ENCODE measurements around the gene PPP1CA. TPM values are rescaled to one million over a fixed set of nuclear protein-coding genes. Genes with fewer than 3 reads are reported as not detected.
A peak's percentile ranks its signal among the peaks of the same experiment; 100 is the strongest.

The PPP1CA gene
- total and polyA plus RNA-seq, 2 donors (not counting 1 experiment from before 2014, with no cell fraction given) = 218 to 251 TPM

GRCh38 chr11:67367761-67368227 is 33.9 kb downstream of the PPP1CA start:
- Histone ChIP-seq H3K4me2 (replicated peaks; ENCODE audit: low read depth, low read length, poor library complexity, severe bottlenecking) (peak overlapping the region; percentile 93), H3K36me3 (replicated peaks in 1 of 2; ENCODE audit: control extremely low read depth in 1 of 2, control insufficient read depth in 1 of 2, extremely low read depth in 1 of 2, insufficient read depth in 2 of 2, low read length in 1 of 2) (peaks cover 0 to 37% of the 10 kb centered on the region in 2 experiments), H3K9ac (ENCODE audit: low read length) (no peak overlapping the region), H2AFZ (ENCODE audit: insufficient read depth, low read depth, low read length, poor library complexity, severe bottlenecking) (no peak overlapping the region), H3K27ac (ENCODE audit: low read length in 2 of 2) (peak overlapping the region; percentile 44 to 70), H3K79me2 (ENCODE audit: control insufficient read depth, insufficient read depth, low read length) (peaks cover 76% of the 10 kb centered on the region), H3K4me1 (ENCODE audit: control insufficient read depth in 2 of 2, insufficient read depth in 2 of 2, low read length in 2 of 2) (peaks cover 83 to 87% of the 10 kb centered on the region in 2 donors), H3K27me3 (replicated peaks in 1 of 4; ENCODE audit: control extremely low read depth in 1 of 4, control insufficient read depth in 3 of 4, insufficient read depth in 4 of 4, low read length in 3 of 4) (no peaks in the 10 kb centered on the region), H3K4me3 (ENCODE audit: control extremely low read depth in 1 of 5, extremely low read depth in 1 of 5, insufficient read depth in 1 of 5, low read depth in 2 of 5, low read length in 4 of 5) (no peak overlapping the region), H3K9me3 (ENCODE audit: control extremely low read depth in 1 of 3, control insufficient read depth in 2 of 3, insufficient read depth in 1 of 3, low read length in 2 of 3) (no peaks in the 10 kb centered on the region), H4K20me1 (ENCODE audit: control insufficient read depth, insufficient read depth, low read length, poor library complexity, severe bottlenecking) (peaks cover 79% of the 10 kb centered on the region)
- DNase-seq (no peak), ATAC-seq (ENCODE audit: low read depth) (no peak)
- H3K9me3 Mint-ChIP-seq (ENCODE audit: insufficient read depth) = no peaks in the 10 kb centered on the region
- POLR2A ChIA-PET = interaction anchor here (0.8 to 14.2 kb wide), 4 partner anchors 13 to 79 kb away, joined by 3 to 323 read pairs (median 25); partner anchors contain the start of genes ANKRD13D, POLD4 and TBC1D10C
- WGBS (ENCODE audit: insufficient coverage) = 57% methylated on average over 5 of the region's 7 CpGs
- CTCF ChIA-PET = interaction anchor here (1.0 to 42.2 kb wide), 3 partner anchors 4 to 120 kb away, joined by 3 to 2379 read pairs (median 2379); partner anchors contain the start of genes CLCF1, POLD4 and RAD9A
- H3K27me3 Mint-ChIP-seq = no peaks in the 10 kb centered on the region
- peak overlapping the region; percentile 92 for H3K4me3 Mint-ChIP-seq
- H3K4me1 Mint-ChIP-seq = peaks cover 85% of the 10 kb centered on the region
- peak overlapping the region; percentile 72 for H3K27ac Mint-ChIP-seq
- no peak for TF ChIP-seq CTCF (IDR thresholded peaks at IDR 0.05)
- no peak for TF ChIP-seq EZH2 (IDR thresholded peaks at IDR 0.05; ENCODE audit: borderline replicate concordance, insufficient read depth, low read depth, low read length, poor library complexity, severe bottlenecking)
- intact Hi-C loops (cut with micrococcal nuclease) = no loop called here

Data from B cell (primary cell).